ENCODE data around the gene SLC12A4. TPM values are rescaled to one million over a fixed set of nuclear protein-coding genes. Genes with fewer than 3 reads are reported as not detected.
A peak's percentile ranks its signal among the peaks of the same experiment; 100 is the strongest.

SLC12A4 gene
- total RNA-seq, 1 experiment from 2014 or later = 41.9 TPM

DNA sequence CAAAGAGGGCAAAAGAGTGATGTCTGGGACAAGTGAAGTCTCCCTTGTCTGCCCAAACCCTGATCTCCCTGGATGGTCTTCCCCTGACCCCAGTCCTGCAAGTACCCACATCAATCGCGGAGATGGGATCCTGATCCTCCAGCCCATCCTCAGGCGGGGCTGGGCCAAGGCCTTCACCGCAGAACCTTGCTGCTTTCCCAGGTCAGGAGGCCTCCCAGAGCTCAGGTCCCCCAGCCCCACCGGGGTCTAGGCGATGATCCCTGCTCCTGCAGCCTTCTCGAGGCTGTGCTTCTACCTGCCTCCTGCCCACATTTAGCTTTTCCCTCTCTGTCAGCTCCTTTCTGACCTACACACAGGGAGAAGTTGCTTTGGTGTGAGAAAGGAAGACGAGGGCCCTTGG lies 6.3 kb downstream of the SLC12A4 start:
- H3K27ac ChIP-seq (ENCODE audit: low read depth, low read length, poor library complexity, severe bottlenecking) = no peak overlapping the region
- POLR2A ChIA-PET (ENCODE audit: low non-redundant PET) = no interaction called here
- no peak for TF ChIP-seq EZH2 (IDR thresholded peaks at IDR 0.05; ENCODE audit: borderline replicate concordance, low read depth, low read length, poor library complexity, severe bottlenecking)
- no TSS peak for BruUV-seq (replicated peaks)
- intact Hi-C loops (cut with micrococcal nuclease; ENCODE audit: unreplicated experiment) = no loop called here
- no peaks in the 10 kb centered on the region for H3K27me3 ChIP-seq (replicated peaks; ENCODE audit: insufficient read depth, low read depth, low read length, poor library complexity)
- peaks cover 10% of the 10 kb centered on the region for H3K4me1 ChIP-seq (ENCODE audit: insufficient read depth, low read length, poor library complexity, severe bottlenecking)
- H3K9me3 ChIP-seq (ENCODE audit: low read depth, low read length, poor library complexity, severe bottlenecking) = no peaks in the 10 kb centered on the region
- DNase-seq (ENCODE audit: low spot score) = no peak
- CTCF ChIA-PET = no interaction called here
- H3K4me3 ChIP-seq (ENCODE audit: low read depth, low read length, poor library complexity, severe bottlenecking) = no peak overlapping the region
- peaks cover 28% of the 10 kb centered on the region for H3K36me3 ChIP-seq (ENCODE audit: insufficient read depth, low read length, poor library complexity, severe bottlenecking)

DNA sequence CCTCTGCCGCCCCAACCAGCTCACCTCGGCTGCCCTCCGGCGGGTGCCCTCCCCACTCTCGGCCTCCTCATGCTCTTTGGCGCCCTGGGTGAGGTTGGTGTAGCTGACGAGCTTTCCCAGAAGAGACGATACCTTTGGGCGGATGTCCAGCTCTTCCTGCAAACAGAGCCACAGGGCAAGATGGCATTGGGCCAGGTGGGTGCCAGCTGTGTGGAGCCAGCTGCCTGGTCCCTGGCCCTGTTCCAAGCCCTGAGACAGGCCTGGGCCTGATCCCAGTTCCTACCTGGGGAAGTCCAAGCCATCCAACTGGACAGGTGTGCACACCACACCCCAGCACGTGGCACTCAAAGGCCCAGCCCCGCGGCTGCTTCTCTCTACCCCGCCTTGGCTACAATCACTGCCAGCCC lies 6.9 kb downstream of the SLC12A4 start:
- intact Hi-C loops (cut with micrococcal nuclease; ENCODE audit: unreplicated experiment) = no loop called here
- no peak for DNase-seq (ENCODE audit: low spot score)
- CTCF ChIA-PET = no interaction called here
- Histone ChIP-seq H3K27me3 (replicated peaks; ENCODE audit: insufficient read depth, low read depth, low read length, poor library complexity) (no peaks in the 10 kb centered on the region), H3K9me3 (ENCODE audit: low read depth, low read length, poor library complexity, severe bottlenecking) (no peaks in the 10 kb centered on the region), H3K4me3 (ENCODE audit: low read depth, low read length, poor library complexity, severe bottlenecking) (no peak overlapping the region), H3K36me3 (ENCODE audit: insufficient read depth, low read length, poor library complexity, severe bottlenecking) (peaks cover 28% of the 10 kb centered on the region), H3K27ac (ENCODE audit: low read depth, low read length, poor library complexity, severe bottlenecking) (no peak overlapping the region), H3K4me1 (ENCODE audit: insufficient read depth, low read length, poor library complexity, severe bottlenecking) (peaks cover 4% of the 10 kb centered on the region)
- BruUV-seq (replicated peaks) = no TSS peak
- POLR2A ChIA-PET (ENCODE audit: low non-redundant PET) = no interaction called here
- TF ChIP-seq, protein P1, sequence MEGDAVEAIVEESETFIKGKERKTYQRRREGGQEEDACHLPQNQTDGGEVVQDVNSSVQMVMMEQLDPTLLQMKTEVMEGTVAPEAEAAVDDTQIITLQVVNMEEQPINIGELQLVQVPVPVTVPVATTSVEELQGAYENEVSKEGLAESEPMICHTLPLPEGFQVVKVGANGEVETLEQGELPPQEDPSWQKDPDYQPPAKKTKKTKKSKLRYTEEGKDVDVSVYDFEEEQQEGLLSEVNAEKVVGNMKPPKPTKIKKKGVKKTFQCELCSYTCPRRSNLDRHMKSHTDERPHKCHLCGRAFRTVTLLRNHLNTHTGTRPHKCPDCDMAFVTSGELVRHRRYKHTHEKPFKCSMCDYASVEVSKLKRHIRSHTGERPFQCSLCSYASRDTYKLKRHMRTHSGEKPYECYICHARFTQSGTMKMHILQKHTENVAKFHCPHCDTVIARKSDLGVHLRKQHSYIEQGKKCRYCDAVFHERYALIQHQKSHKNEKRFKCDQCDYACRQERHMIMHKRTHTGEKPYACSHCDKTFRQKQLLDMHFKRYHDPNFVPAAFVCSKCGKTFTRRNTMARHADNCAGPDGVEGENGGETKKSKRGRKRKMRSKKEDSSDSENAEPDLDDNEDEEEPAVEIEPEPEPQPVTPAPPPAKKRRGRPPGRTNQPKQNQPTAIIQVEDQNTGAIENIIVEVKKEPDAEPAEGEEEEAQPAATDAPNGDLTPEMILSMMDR (conservative IDR thresholded peaks at IDR 0.05; ENCODE audit: low read depth, low read length) = no peak
- TF ChIP-seq EZH2 (IDR thresholded peaks at IDR 0.05; ENCODE audit: borderline replicate concordance, low read depth, low read length, poor library complexity, severe bottlenecking) = no peak

DNA sequence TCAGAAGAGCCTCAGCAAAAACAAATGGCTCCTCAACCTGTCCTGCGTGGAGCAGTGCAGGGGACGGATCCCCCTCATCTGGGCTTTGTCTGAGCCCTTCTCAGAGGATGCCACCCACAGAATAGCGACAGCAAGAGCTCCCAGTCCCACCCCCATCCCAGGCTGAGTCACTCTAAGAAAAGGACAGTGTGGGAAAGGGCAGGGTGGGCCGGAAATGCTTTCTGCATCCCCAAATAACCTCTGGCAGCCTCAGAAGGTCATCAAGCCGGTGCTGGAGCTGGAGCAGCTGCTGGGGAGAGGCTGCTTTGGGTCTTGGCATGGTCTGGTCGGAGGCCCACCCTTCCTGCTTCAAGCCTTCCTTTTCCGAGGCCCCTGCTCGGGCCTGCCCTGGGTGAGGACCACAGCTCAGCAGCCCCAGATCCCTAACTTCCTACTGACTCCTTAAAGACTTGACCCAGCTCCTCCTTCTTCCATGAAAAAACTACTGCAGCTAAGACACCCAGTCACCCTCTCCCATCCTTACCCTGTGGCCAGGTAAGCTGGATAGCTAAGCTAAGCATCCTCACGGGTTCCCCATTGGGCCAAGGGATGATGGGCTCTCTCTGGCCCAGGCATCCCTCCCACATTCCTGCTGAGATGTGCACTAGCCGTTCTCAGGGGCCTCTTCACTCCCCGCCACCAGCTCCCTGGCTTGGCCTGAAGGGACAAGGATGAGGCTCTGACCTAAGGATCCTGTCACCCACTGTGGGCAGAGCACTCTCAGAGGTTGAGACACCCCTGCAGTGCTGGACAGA lies 8.7 kb downstream of the SLC12A4 start:
- peak overlapping the region; percentile 16 for H3K27ac ChIP-seq (ENCODE audit: low read depth, low read length, poor library complexity, severe bottlenecking)
- H3K9me3 ChIP-seq (ENCODE audit: low read depth, low read length, poor library complexity, severe bottlenecking) = no peaks in the 10 kb centered on the region
- TF ChIP-seq, protein P1 (conservative IDR thresholded peaks at IDR 0.05; ENCODE audit: low read depth, low read length) = no peak
- no peak for TF ChIP-seq EZH2 (IDR thresholded peaks at IDR 0.05; ENCODE audit: borderline replicate concordance, low read depth, low read length, poor library complexity, severe bottlenecking)
- BruUV-seq (replicated peaks) = no TSS peak
- CTCF ChIA-PET = interaction anchor here (0.8 kb wide), 1 partner anchor 17 kb away, joined by 3 read pairs; no protein-coding TSS in a partner anchor
- no peak overlapping the region for H3K4me3 ChIP-seq (ENCODE audit: low read depth, low read length, poor library complexity, severe bottlenecking)
- no peak for DNase-seq (ENCODE audit: low spot score)
- no peaks in the 10 kb centered on the region for H3K27me3 ChIP-seq (replicated peaks; ENCODE audit: insufficient read depth, low read depth, low read length, poor library complexity)
- no peaks in the 10 kb centered on the region for H3K4me1 ChIP-seq (ENCODE audit: insufficient read depth, low read length, poor library complexity, severe bottlenecking)
- peaks cover 28% of the 10 kb centered on the region for H3K36me3 ChIP-seq (ENCODE audit: insufficient read depth, low read length, poor library complexity, severe bottlenecking)
- POLR2A ChIA-PET (ENCODE audit: low non-redundant PET) = interaction anchor here (0.6 kb wide), 1 partner anchor 264 kb away, joined by 5 read pairs; no protein-coding TSS in a partner anchor
- intact Hi-C loops (cut with micrococcal nuclease; ENCODE audit: unreplicated experiment) = no loop called here
